HEK293 (cell line): ENCODE results near the gene SELPLG.
A peak's percentile ranks its signal among the peaks of the same experiment; 100 is the strongest.

ENCODE experiments used
- CTCF ChIA-PET: fragments of 350-600 bp; formaldehyde crosslinking; extraction: SDS; loops from one replicate; lab custom pipeline; 2021; ENCODE audit warnings: antibody characterized with exemption; lab: Yijun Ruan, JAX
- POLR2A ChIA-PET: fragments of 300-600 bp; formaldehyde crosslinking; extraction: SDS; loops from one replicate; lab custom pipeline; 2020; ENCODE audit warnings: antibody characterized with exemption, inconsistent platforms; lab: Yijun Ruan, JAX
- H3K27ac ChIP-seq: fragments of 200-500 bp; sonication (Bioruptor generic); 2 replicates; pipeline ENCODE4 v1.5.1; 2014; ENCODE audit warnings: low read depth, low read length, control low read depth, inconsistent platforms; ENCODE audit errors: extremely low read depth
- H3K36me3 ChIP-seq, 2 experiments: fragments of 200-500 bp in 1 of 2; sonication (Bioruptor generic) in 1 of 2; 1 replicate in 1 of 2; 2 replicates in 1 of 2; pipeline ENCODE4 v1.5.1; 2014 to 2017; ENCODE audit warnings: inconsistent platforms in 2 of 2, low read length in 2 of 2; ENCODE audit not compliant: control insufficient read depth in 2 of 2, insufficient read depth in 1 of 2
- H3K4me1 ChIP-seq: fragments of 200-500 bp; sonication (Bioruptor generic); 2 replicates; pipeline ENCODE4 v1.5.1; 2014; ENCODE audit warnings: mild to moderate bottlenecking, low read length, inconsistent platforms; ENCODE audit not compliant: control insufficient read depth, insufficient read depth
- H3K4me3 ChIP-seq: 2 replicates; pipeline ENCODE4 v1.5.1; 2011; ENCODE audit warnings: low read depth, mild to moderate bottlenecking, control low read depth, low read length, moderate library complexity
- H3K9me3 ChIP-seq: fragments of 200-500 bp; sonication (Bioruptor generic); 2 replicates; pipeline ENCODE4 v1.5.1; 2014; ENCODE audit warnings: low read depth, low read length, inconsistent platforms; ENCODE audit not compliant: control insufficient read depth, insufficient read depth
- GLIS1 ChIP-seq: fragments of 450-650 bp; formaldehyde crosslinking; IDR thresholded peaks from 2 replicates; pipeline ENCODE4 v1.5.1; 2016; ENCODE audit warnings: missing biosample characterization, missing genetic modification characterization
- KLF9 ChIP-seq: fragments of 450-650 bp; formaldehyde crosslinking; IDR thresholded peaks from 2 replicates; pipeline ENCODE4 v1.5.1; 2016; ENCODE audit warnings: missing biosample characterization, missing genetic modification characterization, low read depth
- PRDM6 ChIP-seq: fragments of 450-650 bp; formaldehyde crosslinking; IDR thresholded peaks from 2 replicates; pipeline ENCODE4 v1.5.1; 2017; ENCODE audit warnings: missing biosample characterization, missing genetic modification characterization
- TSHZ1 ChIP-seq: fragments of 450-650 bp; formaldehyde crosslinking; IDR thresholded peaks from 2 replicates; pipeline ENCODE4 v1.5.1; 2016; ENCODE audit warnings: missing biosample characterization, missing genetic modification characterization, borderline replicate concordance
- YY2 ChIP-seq: fragments of 450-650 bp; formaldehyde crosslinking; IDR thresholded peaks from 2 replicates; pipeline ENCODE4 v1.5.1; 2016; ENCODE audit warnings: missing biosample characterization, missing genetic modification characterization
- ZFHX2 ChIP-seq: fragments of 450-650 bp; formaldehyde crosslinking; conservative IDR thresholded peaks from 2 replicates; pipeline ENCODE4 v1.5.1; 2016; ENCODE audit warnings: missing biosample characterization, missing genetic modification characterization
- ZNF133 ChIP-seq: fragments of 450-650 bp; formaldehyde crosslinking; IDR thresholded peaks from 2 replicates; pipeline ENCODE4 v1.5.1; 2016; ENCODE audit warnings: missing biosample characterization, missing genetic modification characterization
- ZNF248 ChIP-seq: fragments of 450-650 bp; formaldehyde crosslinking; IDR thresholded peaks from 2 replicates; pipeline ENCODE4 v1.5.1; 2017; ENCODE audit warnings: missing biosample characterization, missing genetic modification characterization
- ZNF341 ChIP-seq: fragments of 450-650 bp; formaldehyde crosslinking; IDR thresholded peaks from 2 replicates; pipeline ENCODE4; 2016; ENCODE audit warnings: low read depth, missing biosample characterization, missing genetic modification characterization
- ZNF404 ChIP-seq: fragments of 450-650 bp; formaldehyde crosslinking; IDR thresholded peaks from 2 replicates; pipeline ENCODE4 v1.5.1; 2017; ENCODE audit warnings: missing biosample characterization, missing genetic modification characterization
- ZNF426 ChIP-seq: fragments of 450-650 bp; formaldehyde crosslinking; IDR thresholded peaks from 2 replicates; pipeline ENCODE4 v1.5.1; 2017; ENCODE audit warnings: missing biosample characterization, missing genetic modification characterization, mild to moderate bottlenecking, inconsistent platforms, moderate library complexity
- ZNF473 ChIP-seq: fragments of 450-650 bp; formaldehyde crosslinking; IDR thresholded peaks from 2 replicates; pipeline ENCODE4 v1.5.1; 2017; ENCODE audit warnings: missing biosample characterization, missing genetic modification characterization
- ZNF501 ChIP-seq: fragments of 450-650 bp; formaldehyde crosslinking; IDR thresholded peaks from 2 replicates; pipeline ENCODE4 v1.5.1; 2016; ENCODE audit warnings: missing biosample characterization, missing genetic modification characterization
- ZNF555 ChIP-seq: fragments of 450-650 bp; formaldehyde crosslinking; conservative IDR thresholded peaks from 2 replicates; pipeline ENCODE4 v1.5.1; 2017; ENCODE audit warnings: missing biosample characterization, mild to moderate bottlenecking, missing genetic modification characterization, inconsistent platforms
- ZNF747 ChIP-seq: fragments of 450-650 bp; formaldehyde crosslinking; IDR thresholded peaks from 2 replicates; pipeline ENCODE4 v1.5.1; 2016; ENCODE audit warnings: missing biosample characterization, missing genetic modification characterization
- ZNF777 ChIP-seq: fragments of 450-650 bp; formaldehyde crosslinking; IDR thresholded peaks from 2 replicates; pipeline ENCODE4 v1.5.1; 2017; ENCODE audit warnings: missing biosample characterization, missing genetic modification characterization, borderline replicate concordance
- ZNF791 ChIP-seq: fragments of 450-650 bp; formaldehyde crosslinking; IDR thresholded peaks from 2 replicates; pipeline ENCODE4 v1.5.1; 2016; ENCODE audit warnings: missing biosample characterization, missing genetic modification characterization
- TF ChIP-seq, protein P1 (sequence below): fragments of 450-650 bp; formaldehyde crosslinking; IDR thresholded peaks from 2 replicates; pipeline ENCODE4 v1.5.1; 2016; ENCODE audit warnings: missing biosample characterization, missing genetic modification characterization
- TF ChIP-seq, protein P2 (sequence below): fragments of 450-650 bp; formaldehyde crosslinking; IDR thresholded peaks from 2 replicates; pipeline ENCODE4 v1.5.1; 2016; ENCODE audit warnings: missing biosample characterization, missing genetic modification characterization

Gene SELPLG

GRCh38 chr12:108675792-108676191, 42.1 kb upstream of the SELPLG start (continued):
- TF ChIP-seq ZNF777 = no peak
- TF ChIP-seq ZNF341 = no peak
- TF ChIP-seq ZNF791 (tag by site-specific recombination) = no peak
- no peak for TF ChIP-seq ZNF473 (tag by site-specific recombination)
- no peak for TF ChIP-seq ZNF747
- no peak for TF ChIP-seq ZNF248 (tag by site-specific recombination)
- no peak for TF ChIP-seq YY2 (tag by site-specific recombination)
- TF ChIP-seq ZNF555 (tag by site-specific recombination) = no peak
- no peak for TF ChIP-seq KLF9 (tag by site-specific recombination)
- TF ChIP-seq ZNF501 (tag by site-specific recombination) = no peak
- TF ChIP-seq ZNF404 = no peak

GRCh38 chr12:108672054-108672453, 38.4 kb upstream of the SELPLG start:
- Histone ChIP-seq H3K9me3 (no peaks in the 10 kb centered on the region), H3K4me1 (no peaks in the 10 kb centered on the region), H3K36me3 (peaks cover 6 to 17% of the 10 kb centered on the region in 2 experiments; a peak in 2 of 3 replicates), H3K27ac (no peak overlapping the region), H3K4me3 (no peak overlapping the region)
- 0 out of 2 replicates have a peak, but pooled peaks have one; percentile 19 for TF ChIP-seq PRDM6 (tag by site-specific recombination)
- TF ChIP-seq, protein P1, sequence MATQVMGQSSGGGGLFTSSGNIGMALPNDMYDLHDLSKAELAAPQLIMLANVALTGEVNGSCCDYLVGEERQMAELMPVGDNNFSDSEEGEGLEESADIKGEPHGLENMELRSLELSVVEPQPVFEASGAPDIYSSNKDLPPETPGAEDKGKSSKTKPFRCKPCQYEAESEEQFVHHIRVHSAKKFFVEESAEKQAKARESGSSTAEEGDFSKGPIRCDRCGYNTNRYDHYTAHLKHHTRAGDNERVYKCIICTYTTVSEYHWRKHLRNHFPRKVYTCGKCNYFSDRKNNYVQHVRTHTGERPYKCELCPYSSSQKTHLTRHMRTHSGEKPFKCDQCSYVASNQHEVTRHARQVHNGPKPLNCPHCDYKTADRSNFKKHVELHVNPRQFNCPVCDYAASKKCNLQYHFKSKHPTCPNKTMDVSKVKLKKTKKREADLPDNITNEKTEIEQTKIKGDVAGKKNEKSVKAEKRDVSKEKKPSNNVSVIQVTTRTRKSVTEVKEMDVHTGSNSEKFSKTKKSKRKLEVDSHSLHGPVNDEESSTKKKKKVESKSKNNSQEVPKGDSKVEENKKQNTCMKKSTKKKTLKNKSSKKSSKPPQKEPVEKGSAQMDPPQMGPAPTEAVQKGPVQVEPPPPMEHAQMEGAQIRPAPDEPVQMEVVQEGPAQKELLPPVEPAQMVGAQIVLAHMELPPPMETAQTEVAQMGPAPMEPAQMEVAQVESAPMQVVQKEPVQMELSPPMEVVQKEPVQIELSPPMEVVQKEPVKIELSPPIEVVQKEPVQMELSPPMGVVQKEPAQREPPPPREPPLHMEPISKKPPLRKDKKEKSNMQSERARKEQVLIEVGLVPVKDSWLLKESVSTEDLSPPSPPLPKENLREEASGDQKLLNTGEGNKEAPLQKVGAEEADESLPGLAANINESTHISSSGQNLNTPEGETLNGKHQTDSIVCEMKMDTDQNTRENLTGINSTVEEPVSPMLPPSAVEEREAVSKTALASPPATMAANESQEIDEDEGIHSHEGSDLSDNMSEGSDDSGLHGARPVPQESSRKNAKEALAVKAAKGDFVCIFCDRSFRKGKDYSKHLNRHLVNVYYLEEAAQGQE (tag by site-specific recombination) = no peak
- TF ChIP-seq ZNF341 = peak; percentile 82
- no peak for TF ChIP-seq ZFHX2 (tag by site-specific recombination)
- ChIA-PET POLR2A (no interaction called here), CTCF (interaction anchor here (0.5 to 16.2 kb wide), 3 partner anchors 33 to 130 kb away, joined by 3 to 254 read pairs (median 4); no protein-coding TSS in a partner anchor)

DNA sequence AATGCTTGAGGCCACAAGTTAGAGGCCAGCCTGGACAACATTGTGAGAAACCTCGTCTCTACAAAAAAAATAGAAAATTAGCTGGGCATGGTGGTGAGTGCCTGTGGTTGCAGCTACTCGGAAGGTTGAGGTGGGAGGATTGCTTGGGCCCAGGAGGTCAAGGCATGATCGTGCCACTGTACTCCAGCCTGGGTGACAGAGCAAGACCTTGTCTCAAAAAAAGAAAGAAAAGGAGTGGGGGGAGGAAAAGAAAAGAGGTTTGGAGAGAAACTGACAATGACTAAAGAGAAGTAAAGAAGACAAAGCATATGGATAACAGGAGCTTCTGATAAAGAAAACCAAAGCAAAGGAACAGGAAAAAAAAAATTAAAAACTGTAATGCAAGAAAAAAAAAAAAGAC, 37.4 kb upstream of the SELPLG start:
- Histone ChIP-seq H3K4me3 (no peak overlapping the region), H3K9me3 (no peaks in the 10 kb centered on the region), H3K36me3 (peaks cover 0 to 15% of the 10 kb centered on the region in 2 experiments; a peak in 2 of 3 replicates), H3K4me1 (no peaks in the 10 kb centered on the region), H3K27ac (no peak overlapping the region)
- TF ChIP-seq TSHZ1 (tag by site-specific recombination) = no peak
- no peak for TF ChIP-seq ZNF341
- no peak for TF ChIP-seq GLIS1 (tag by site-specific recombination)
- TF ChIP-seq, protein P2, sequence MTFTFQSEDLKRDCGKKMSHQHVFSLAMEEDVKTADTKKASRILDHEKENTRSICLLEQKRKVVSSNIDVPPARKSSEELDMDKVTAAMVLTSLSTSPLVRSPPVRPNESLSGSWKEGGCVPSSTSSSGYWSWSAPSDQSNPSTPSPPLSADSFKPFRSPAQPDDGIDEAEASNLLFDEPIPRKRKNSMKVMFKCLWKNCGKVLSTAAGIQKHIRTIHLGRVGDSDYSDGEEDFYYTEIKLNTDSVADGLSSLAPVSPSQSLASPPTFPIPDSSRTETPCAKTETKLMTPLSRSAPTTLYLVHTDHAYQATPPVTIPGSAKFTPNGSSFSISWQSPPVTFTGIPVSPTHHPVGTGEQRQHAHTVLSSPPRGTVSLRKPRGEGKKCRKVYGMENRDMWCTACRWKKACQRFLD (tag by site-specific recombination) = no peak
- TF ChIP-seq ZNF426 = no peak
- TF ChIP-seq ZNF133 (tag by site-specific recombination) = peak; percentile 93
- ChIA-PET CTCF (interaction anchor here (16.2 kb wide), 1 partner anchor 131 kb away, joined by 254 read pairs; no protein-coding TSS in a partner anchor), POLR2A (no interaction called here)
